GM12878 (cell line): Measurements from ENCODE around the gene STAMBPL1.

Experiments
- CTCF ChIP-seq, 3 experiments: IDR thresholded peaks in 2 of 3; conservative IDR thresholded peaks in 1 of 3; 2 replicates each; pipeline ENCODE4 v1.5.1; 2011; ENCODE audit warnings: low read depth in 3 of 3, low read length in 3 of 3, mild to moderate bottlenecking in 3 of 3, control low read depth in 2 of 3, moderate library complexity in 2 of 3, inconsistent platforms in 1 of 3, mixed read lengths in 1 of 3; ENCODE audit not compliant: control insufficient read depth in 2 of 3, insufficient read depth in 1 of 3; ENCODE audit errors: extremely low read depth in 1 of 3
- HCFC1 ChIP-seq: fragments of 150-350 bp; IDR thresholded peaks from 2 replicates; pipeline ENCODE4 v1.6.1; 2014; ENCODE audit warnings: low read length
- MXI1 ChIP-seq: fragments of 150-350 bp; IDR thresholded peaks from 2 replicates; pipeline ENCODE4 v1.6.1; 2011; ENCODE audit warnings: low read depth, mild to moderate bottlenecking, inconsistent platforms, low read length, improper control_type of control experiment
- TAF1 ChIP-seq: IDR thresholded peaks from 2 replicates; pipeline ENCODE4 v1.6.1; 2011; ENCODE audit warnings: mild to moderate bottlenecking, low read depth, low read length, borderline replicate concordance
- YY1 ChIP-seq: IDR thresholded peaks from 2 replicates; pipeline ENCODE4 v1.6.1; 2011; ENCODE audit warnings: low read depth, mild to moderate bottlenecking, low read length

DNA sequence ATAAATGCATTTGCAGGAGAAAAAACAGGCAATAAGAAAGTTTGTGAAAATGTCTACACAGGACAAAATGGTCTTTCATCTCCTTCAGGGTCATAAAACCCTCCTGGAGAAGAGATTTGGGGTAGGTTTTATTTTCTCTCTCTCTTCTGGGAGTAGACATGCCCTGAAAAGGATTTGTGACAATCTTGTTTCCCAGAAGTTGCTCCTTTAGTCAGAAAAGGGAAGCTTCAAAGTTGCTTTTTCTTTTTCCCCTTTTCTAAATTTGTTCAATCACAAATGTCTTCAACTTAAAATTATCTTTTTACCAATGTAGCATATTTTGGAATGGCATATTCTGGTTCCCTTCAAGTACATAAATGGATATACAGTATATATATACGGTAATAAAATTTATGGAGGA, 19.0 kb upstream of the STAMBPL1 start:
- TF ChIP-seq HCFC1 (no peak), TAF1 (no peak), CTCF (IDR thresholded peaks at IDR 0.05 in 2 of 3, conservative IDR thresholded peaks at IDR 0.05 in 1 of 3; ENCODE audit: control insufficient read depth in 2 of 3, extremely low read depth in 1 of 3, insufficient read depth in 1 of 3, low read depth in 3 of 3, low read length in 3 of 3) (no peak), MXI1 (no peak), YY1 (no peak)
